ENCODE results near the gene IGF2. TPM values are rescaled to one million over a fixed set of nuclear protein-coding genes. Genes with fewer than 3 reads are reported as not detected.

The IGF2 gene
- total and polyA plus RNA-seq, 12 donors: 36.0 to 195 (median 81.6) TPM

DNA sequence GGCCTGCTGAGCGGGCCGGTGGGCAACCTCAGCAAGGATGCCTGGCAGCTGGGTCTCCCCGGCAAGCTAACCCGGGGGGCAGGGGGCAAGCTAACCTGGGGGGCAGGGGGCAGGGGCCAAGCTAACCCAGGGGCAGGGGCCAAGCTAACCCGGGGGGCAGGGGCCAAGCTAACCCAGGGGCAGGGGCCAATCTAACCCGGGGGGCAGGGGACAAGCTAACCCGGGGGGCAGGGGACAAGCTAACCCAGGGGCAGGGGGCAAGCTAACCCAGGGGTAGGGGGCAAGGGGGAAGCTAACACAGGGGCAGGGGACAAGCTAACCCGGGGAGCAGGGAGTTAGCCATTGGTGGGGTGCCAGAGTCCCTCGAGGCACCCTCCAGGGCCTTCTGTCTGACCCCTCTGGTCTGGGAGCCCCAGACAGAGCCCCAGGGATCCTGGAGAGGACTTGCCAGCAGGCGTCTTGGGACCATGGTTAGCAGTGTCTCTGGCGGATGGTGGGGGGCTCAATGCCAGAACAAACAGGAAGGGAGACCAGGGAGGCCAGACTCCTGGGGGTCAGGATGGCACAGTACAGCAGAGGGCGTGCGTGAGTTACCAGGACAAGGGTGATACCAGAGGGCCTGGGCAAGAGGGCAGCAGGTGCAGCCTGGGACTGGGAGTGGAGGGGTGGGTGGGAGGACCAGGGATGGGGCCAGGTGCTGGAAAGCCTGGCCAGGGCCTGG is 16.1 kb downstream of the IGF2 start:
- 84 to 87% methylated on average over 12 to 13 of the region's 13 CpGs for WGBS, 2 donors
- Histone ChIP-seq H3K9me3 (no peaks in the 10 kb centered on the region), H3K27ac (no peak overlapping the region), H3K4me3 (no peak overlapping the region), H3K4me1 (no peaks in the 10 kb centered on the region), H3K27me3 (peaks cover 0 to 31% (median 26%) of the 10 kb centered on the region in 7 donors), H3K36me3 (no peaks in the 10 kb centered on the region)
- ATAC-seq: no peak
- intact Hi-C loops (cut with DNase I): loop anchor here in 1 of 10 donors (5.0 kb wide), 1 partner anchor 46 kb away; no protein-coding TSS in a partner anchor
- TF ChIP-seq, protein P1, sequence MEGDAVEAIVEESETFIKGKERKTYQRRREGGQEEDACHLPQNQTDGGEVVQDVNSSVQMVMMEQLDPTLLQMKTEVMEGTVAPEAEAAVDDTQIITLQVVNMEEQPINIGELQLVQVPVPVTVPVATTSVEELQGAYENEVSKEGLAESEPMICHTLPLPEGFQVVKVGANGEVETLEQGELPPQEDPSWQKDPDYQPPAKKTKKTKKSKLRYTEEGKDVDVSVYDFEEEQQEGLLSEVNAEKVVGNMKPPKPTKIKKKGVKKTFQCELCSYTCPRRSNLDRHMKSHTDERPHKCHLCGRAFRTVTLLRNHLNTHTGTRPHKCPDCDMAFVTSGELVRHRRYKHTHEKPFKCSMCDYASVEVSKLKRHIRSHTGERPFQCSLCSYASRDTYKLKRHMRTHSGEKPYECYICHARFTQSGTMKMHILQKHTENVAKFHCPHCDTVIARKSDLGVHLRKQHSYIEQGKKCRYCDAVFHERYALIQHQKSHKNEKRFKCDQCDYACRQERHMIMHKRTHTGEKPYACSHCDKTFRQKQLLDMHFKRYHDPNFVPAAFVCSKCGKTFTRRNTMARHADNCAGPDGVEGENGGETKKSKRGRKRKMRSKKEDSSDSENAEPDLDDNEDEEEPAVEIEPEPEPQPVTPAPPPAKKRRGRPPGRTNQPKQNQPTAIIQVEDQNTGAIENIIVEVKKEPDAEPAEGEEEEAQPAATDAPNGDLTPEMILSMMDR (IDR thresholded peaks at IDR 0.05): no peak
- no peak for DNase-seq

DNA sequence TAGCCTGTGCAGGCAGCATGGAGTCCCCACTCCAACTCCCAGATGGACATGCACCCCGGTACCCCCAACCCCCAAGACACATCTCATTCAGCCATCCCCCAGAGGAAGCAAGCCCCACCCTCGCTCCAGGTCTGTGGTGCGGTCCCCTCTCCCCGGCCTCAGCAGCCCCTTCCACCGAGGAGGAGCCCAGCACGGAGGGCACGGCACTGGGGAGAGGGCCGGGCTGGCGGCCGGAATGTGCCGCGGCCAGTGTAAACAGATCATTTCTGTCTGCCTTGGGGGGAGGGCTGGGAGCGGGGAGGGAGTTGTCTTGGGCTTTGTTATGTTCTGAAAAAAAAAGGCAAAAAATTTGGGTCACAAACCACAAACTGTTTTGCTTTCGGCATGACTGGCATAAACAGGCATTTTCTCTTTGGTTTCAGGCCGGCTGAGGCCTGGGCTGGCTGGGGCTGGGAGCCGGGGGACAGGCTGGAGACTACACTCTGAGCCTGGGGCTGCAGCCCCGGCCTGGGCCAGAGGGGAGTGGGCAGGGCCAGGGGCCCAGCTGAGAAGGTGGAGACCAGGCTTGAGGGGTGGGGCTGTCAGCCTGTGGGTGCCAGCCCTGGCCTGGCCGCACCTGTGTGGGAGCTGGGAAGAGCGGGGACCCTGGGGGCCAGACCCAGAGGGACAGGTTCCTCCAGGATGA is 16.8 kb downstream of the IGF2 start:
- ATAC-seq (no peak), DNase-seq (no peak)
- 60 to 65% methylated on average over 19 of the region's 19 CpGs for WGBS, 2 donors
- no peaks in the 10 kb centered on the region for H3K4me1 ChIP-seq
- intact Hi-C loops (cut with DNase I): loop anchor here in 1 of 10 donors (5.0 kb wide), 1 partner anchor 45 kb away; no protein-coding TSS in a partner anchor
- no peaks in the 10 kb centered on the region for H3K36me3 ChIP-seq
- no peak overlapping the region for H3K27ac ChIP-seq
- TF ChIP-seq, protein P1 (IDR thresholded peaks at IDR 0.05): no peak
- peaks cover 0 to 5% (median 0%) of the 10 kb centered on the region in 11 donors for H3K9me3 ChIP-seq
- peaks cover 0 to 31% (median 26%) of the 10 kb centered on the region in 7 donors for H3K27me3 ChIP-seq
- H3K4me3 ChIP-seq: no peak overlapping the region

DNA sequence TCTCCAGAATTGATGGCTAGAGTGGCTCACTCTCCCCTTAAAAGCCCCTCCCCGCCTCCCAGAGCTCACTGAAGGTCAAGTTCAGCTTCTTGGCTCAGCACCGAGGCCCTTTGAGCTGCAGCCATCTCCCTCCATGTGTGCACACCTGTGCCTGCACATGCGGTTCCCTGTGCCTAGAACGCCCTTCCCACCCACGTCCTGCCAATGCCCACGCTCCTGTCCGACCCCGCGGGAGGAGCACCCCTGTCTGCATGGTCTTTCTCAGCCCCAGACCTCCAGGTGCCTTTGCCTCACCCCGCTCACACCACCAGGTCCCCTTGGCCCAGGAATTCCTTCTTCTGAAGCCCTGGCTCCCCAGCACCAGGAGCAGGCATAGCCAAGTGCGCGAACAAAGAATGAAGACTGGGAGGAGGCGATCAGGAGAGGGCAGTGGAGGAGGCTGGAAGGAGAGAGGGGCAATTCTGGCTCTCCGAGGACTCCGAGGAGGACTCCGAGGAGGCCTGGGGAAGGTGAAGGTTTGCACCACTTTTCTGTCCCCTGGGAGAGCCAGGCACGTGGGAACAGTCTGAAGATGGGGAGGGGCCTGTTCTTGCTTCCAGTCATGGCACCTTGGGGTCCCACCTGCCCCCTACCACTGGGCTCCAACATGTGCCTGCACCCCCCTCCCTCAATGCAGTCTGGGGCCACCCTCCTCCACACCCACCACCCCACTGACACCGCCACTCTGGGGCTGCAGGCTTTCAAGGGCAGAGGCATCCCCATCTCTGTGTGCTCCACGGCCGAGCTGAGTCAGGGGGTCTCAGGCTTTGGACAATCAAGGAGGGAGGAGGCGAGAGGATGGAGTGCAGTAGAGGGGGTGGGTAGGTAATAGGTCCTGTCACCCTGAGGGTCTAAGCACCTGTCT is 17.7 kb downstream of the IGF2 start:
- TF ChIP-seq, protein P1 (IDR thresholded peaks at IDR 0.05): no peak
- Histone ChIP-seq H3K4me1 (no peaks in the 10 kb centered on the region), H3K27me3 (peaks cover 0 to 31% (median 26%) of the 10 kb centered on the region in 7 donors), H3K4me3 (no peak overlapping the region), H3K36me3 (no peaks in the 10 kb centered on the region), H3K9me3 (peaks cover 0 to 14% (median 8%) of the 10 kb centered on the region in 11 donors), H3K27ac (no peak overlapping the region)
- DNase-seq (no peak), ATAC-seq (no peak)
- intact Hi-C loops (cut with DNase I): loop anchor here in 1 of 10 donors (5.0 kb wide), 1 partner anchor 44 kb away; no protein-coding TSS in a partner anchor
- 80 to 84% methylated on average over 21 of the region's 21 CpGs for WGBS, 2 donors
